H1 (cell line): ENCODE results near the gene TMUB1. TPM values are rescaled to one million over a fixed set of nuclear protein-coding genes. Genes with fewer than 3 reads are reported as not detected.

Experiments
- CTCF ChIA-PET: fragments of 300-600 bp; sonication (Branson Sonifier 250); formaldehyde crosslinking; loops from one replicate; lab custom pipeline; 2021; ENCODE audit not compliant: partially characterized antibody; lab: Charles Lee
- POLR2A ChIA-PET: fragments of 300-600 bp; sonication (Branson Sonifier 250); formaldehyde crosslinking; loops from one replicate; lab custom pipeline; 2021; ENCODE audit warnings: inconsistent platforms; ENCODE audit not compliant: partially characterized antibody; lab: Charles Lee
- DNase-seq, 2 experiments: peaks; one replicate each; pipeline versions ENCODE4 v3.0.0 to v3.0.0-alpha.2; 2010 to 2022; ENCODE audit warnings: low spot score in 2 of 2, low read depth in 1 of 2, mixed read lengths in 1 of 2
- FAIRE-seq: peaks from 2 replicates; lab custom pipeline; 2011; peaks lifted over from hg19 to GRCh38; lab: Jason Lieb, UNC
- H2AFZ ChIP-seq: 2 replicates; pipeline ENCODE4 v1.8.1; 2012; ENCODE audit warnings: low read length, inconsistent platforms
- H2AK5ac ChIP-seq: 2 replicates; pipeline ENCODE4 v1.6.1; 2013; ENCODE audit warnings: low read depth, low read length
- H2BK120ac ChIP-seq: replicated peaks from 2 replicates; pipeline ENCODE3; 2013; ENCODE audit warnings: low read depth, low read length, inconsistent platforms
- H2BK12ac ChIP-seq: 2 replicates; pipeline ENCODE4 v1.6.1; 2013; ENCODE audit warnings: low read depth, low read length
- H2BK15ac ChIP-seq: 2 replicates; pipeline ENCODE4 v1.6.1; 2013; ENCODE audit warnings: low read length
- H2BK20ac ChIP-seq: 2 replicates; pipeline ENCODE4 v1.6.1; 2013; ENCODE audit warnings: low read length
- H2BK5ac ChIP-seq: 2 replicates; pipeline ENCODE4 v1.6.1; 2013; ENCODE audit warnings: low read depth, low read length
- H3K14ac ChIP-seq: 2 replicates; pipeline ENCODE4 v1.6.1; 2013; ENCODE audit warnings: inconsistent platforms; ENCODE audit not compliant: insufficient read length
- H3K18ac ChIP-seq: 2 replicates; pipeline ENCODE4 v1.6.1; 2013; ENCODE audit warnings: low read length; ENCODE audit errors: extremely low read depth
- H3K23ac ChIP-seq: 2 replicates; pipeline ENCODE4 v1.6.1; 2013; ENCODE audit warnings: inconsistent platforms; ENCODE audit not compliant: insufficient read length
- H3K23me2 ChIP-seq: 2 replicates; pipeline ENCODE4 v1.6.1; 2013; ENCODE audit warnings: low read depth, low read length
- H3K27ac ChIP-seq: 2 replicates; pipeline ENCODE4 v1.6.1; 2011; ENCODE audit warnings: low read depth, low read length, inconsistent platforms
- H3K27me3 ChIP-seq, 4 experiments: replicated peaks in 1 of 4; 1 replicate in 1 of 4; 2 replicates in 3 of 4; pipeline versions ENCODE4 v1.6.1 to v1.8.1; 2011 to 2013; ENCODE audit warnings: low read length in 3 of 4, mild to moderate bottlenecking in 3 of 4, inconsistent platforms in 2 of 4, mixed read lengths in 2 of 4, moderate library complexity in 1 of 4; ENCODE audit not compliant: control insufficient read depth in 3 of 4, insufficient read depth in 3 of 4; ENCODE audit errors: extremely low read depth in 1 of 4
- H3K36me3 ChIP-seq, 4 experiments: 2 replicates each; pipeline versions ENCODE4 v1.6.1 to v1.8.1; 2011 to 2013; ENCODE audit warnings: mild to moderate bottlenecking in 4 of 4, low read length in 3 of 4, moderate library complexity in 2 of 4, control low read depth in 1 of 4, inconsistent platforms in 1 of 4; ENCODE audit not compliant: insufficient read depth in 4 of 4, control insufficient read depth in 2 of 4
- H3K4ac ChIP-seq: replicated peaks from 2 replicates; pipeline ENCODE3; 2013; ENCODE audit warnings: low read length, low read depth, mixed read lengths, inconsistent platforms; ENCODE audit not compliant: insufficient read length
- H3K4me1 ChIP-seq, 4 experiments: replicated peaks in 1 of 4; 1 replicate in 1 of 4; 2 replicates in 3 of 4; pipeline versions ENCODE4 v1.6.1 to v1.8.1; 2011 to 2013; ENCODE audit warnings: low read length in 3 of 4, inconsistent platforms in 2 of 4, mixed read lengths in 1 of 4; ENCODE audit not compliant: insufficient read depth in 4 of 4, control insufficient read depth in 3 of 4
- H3K4me2 ChIP-seq, 2 experiments: 2 replicates each; pipeline versions ENCODE4 v1.6.1 to v1.8.1; 2011 to 2013; ENCODE audit warnings: low read depth in 2 of 2, low read length in 2 of 2, control low read depth in 1 of 2, inconsistent platforms in 1 of 2, mild to moderate bottlenecking in 1 of 2; ENCODE audit not compliant: insufficient read depth in 1 of 2
- H3K4me3 ChIP-seq, 4 experiments: fragments of 200-600, 300-600 bp in 1 of 4; sonication (generic), shearing (Covaris generic), sonication (Bioruptor Twin) in 1 of 4; 2 replicates each; pipeline versions ENCODE4 v1.5.1 to v1.8.1; 2011 to 2016; ENCODE audit warnings: low read length in 4 of 4, low read depth in 3 of 4, control low read depth in 2 of 4, inconsistent platforms in 2 of 4, mild to moderate bottlenecking in 2 of 4, mixed read lengths in 1 of 4, moderate library complexity in 1 of 4; ENCODE audit not compliant: insufficient read depth in 2 of 4; ENCODE audit errors: extremely low read depth in 1 of 4
- H3K56ac ChIP-seq: replicated peaks from 2 replicates; pipeline ENCODE3; 2013; ENCODE audit warnings: low read depth, mild to moderate bottlenecking, mixed read lengths, low read length, inconsistent platforms; ENCODE audit not compliant: insufficient read length
- H3K79me1 ChIP-seq: 2 replicates; pipeline ENCODE4 v1.6.1; 2013; ENCODE audit warnings: low read depth, low read length, control low read depth
- H3K79me2 ChIP-seq, 2 experiments: 2 replicates each; pipeline versions ENCODE4 v1.6.1 to v1.8.1; 2012 to 2013; ENCODE audit warnings: low read length in 2 of 2, mild to moderate bottlenecking in 2 of 2, inconsistent platforms in 1 of 2; ENCODE audit not compliant: insufficient read depth in 2 of 2, control insufficient read depth in 1 of 2
- H3K9ac ChIP-seq, 4 experiments: replicated peaks in 1 of 4; 1 replicate in 1 of 4; 2 replicates in 3 of 4; pipeline versions ENCODE4 v1.6.1 to v1.8.1; 2011 to 2013; ENCODE audit warnings: low read depth in 3 of 4, low read length in 3 of 4, control low read depth in 2 of 4, mild to moderate bottlenecking in 2 of 4, moderate library complexity in 2 of 4, inconsistent platforms in 1 of 4; ENCODE audit errors: extremely low read depth in 1 of 4
- H3K9me3 ChIP-seq, 2 experiments: 2 replicates each; pipeline versions ENCODE4 v1.6.1 to v1.8.1; 2012 to 2013; ENCODE audit warnings: mild to moderate bottlenecking in 2 of 2, moderate library complexity in 2 of 2, control low read depth in 1 of 2, inconsistent platforms in 1 of 2, low read depth in 1 of 2, low read length in 1 of 2, mixed read lengths in 1 of 2; ENCODE audit not compliant: insufficient read depth in 2 of 2
- H4K20me1 ChIP-seq, 2 experiments: replicated peaks in 1 of 2; 2 replicates each; pipeline versions ENCODE3 to v1.8.1; 2011 to 2013; ENCODE audit warnings: inconsistent platforms in 2 of 2, low read length in 2 of 2, mild to moderate bottlenecking in 1 of 2; ENCODE audit not compliant: insufficient read depth in 2 of 2, control insufficient read depth in 1 of 2
- H4K5ac ChIP-seq: 2 replicates; pipeline ENCODE4 v1.6.1; 2013; ENCODE audit warnings: low read length, low read depth, mixed read lengths, inconsistent platforms; ENCODE audit not compliant: insufficient read length
- H4K8ac ChIP-seq: 2 replicates; pipeline ENCODE4 v1.8.0; 2013; ENCODE audit warnings: mild to moderate bottlenecking, moderate library complexity, low read length, inconsistent platforms; ENCODE audit not compliant: insufficient read depth; ENCODE audit errors: extremely low read depth
- H4K91ac ChIP-seq: replicated peaks from 2 replicates; pipeline ENCODE3; 2013; ENCODE audit warnings: low read length, mixed read lengths, inconsistent platforms; ENCODE audit not compliant: insufficient read length
- CREB1 ChIP-seq: IDR thresholded peaks from 2 replicates; pipeline ENCODE4 v1.6.1; 2012; ENCODE audit warnings: inconsistent platforms
- CTCF ChIP-seq, 3 experiments: IDR thresholded peaks; 1 replicate in 2 of 3; 2 replicates in 1 of 3; pipeline versions ENCODE4 v1.5.1 to v1.6.1; 2011; ENCODE audit warnings: low read length in 3 of 3, mild to moderate bottlenecking in 3 of 3, inconsistent platforms in 2 of 3, low read depth in 1 of 3, moderate library complexity in 1 of 3; ENCODE audit not compliant: insufficient read depth in 1 of 3; ENCODE audit errors: control extremely low read depth in 1 of 3
- EGR1 ChIP-seq: IDR thresholded peaks from 2 replicates; pipeline ENCODE4 v1.6.1; 2011; ENCODE audit warnings: low read depth, low read length, borderline replicate concordance
- GABPA ChIP-seq: IDR thresholded peaks from 2 replicates; pipeline ENCODE4 v1.6.1; 2011; ENCODE audit warnings: mild to moderate bottlenecking, low read length, moderate library complexity, borderline replicate concordance; ENCODE audit not compliant: insufficient read depth
- MAX ChIP-seq: IDR thresholded peaks from 2 replicates; pipeline ENCODE4 v1.6.1; 2012; ENCODE audit warnings: inconsistent platforms
- SIRT6 ChIP-seq: IDR thresholded peaks from one replicate; pipeline ENCODE4 v1.7.1; 2012; ENCODE audit warnings: low read length, inconsistent platforms
- SUZ12 ChIP-seq: fragments of 200-600 bp; sonication (generic); IDR thresholded peaks from 2 replicates; pipeline ENCODE4 v1.6.1; 2012; ENCODE audit warnings: mild to moderate bottlenecking, inconsistent platforms, low read length, moderate library complexity, mixed read lengths
- YY1 ChIP-seq: IDR thresholded peaks from 2 replicates; pipeline ENCODE4 v1.6.1; 2011; ENCODE audit warnings: low read depth, mild to moderate bottlenecking, low read length
- WGBS, 2 experiments: shearing (Covaris generic) in 1 of 2; methylation state at CpG; one replicate each; pipeline versions ENCODE4 v1.1.6 to v1.1.7; 2013 to 2015; ENCODE audit warnings: low lambda C conversion rate in 2 of 2, mixed read lengths in 2 of 2, inconsistent platforms in 1 of 2, low coverage in 1 of 2, missing lambda C conversion rate in 1 of 2; ENCODE audit not compliant: insufficient replicate concordance in 2 of 2, insufficient coverage in 1 of 2, insufficient read length in 1 of 2; ENCODE audit errors: extremely low coverage in 1 of 2, missing lambda C conversion rate in 1 of 2; 5-methylcytosine and 5-hydroxymethylcytosine counted together
- polyA plus RNA-seq, 7 experiments: library from polyadenylated mRNA; depleted of rRNA in 3 of 7; stranded (reverse) in 5 of 7; unstranded in 2 of 7; fragments of >200 nt in 5 of 7; fragments of 200-250 nt in 2 of 7; gene quantifications; 1 replicate in 5 of 7; 2 replicates in 1 of 7; 4 replicates in 1 of 7; pipeline versions ENCODE4 v1.2.1 to v1.2.3, GENCODE V29; 2011 to 2013; ENCODE audit warnings: missing spikeins in 2 of 7, mixed read lengths in 2 of 7
- total RNA-seq: library from RNA; stranded (reverse); fragmentation: NEBNext Ultra II Directional; extraction: Animal tissue kit (Norgen Biotek cat#: 25700); gene quantifications from 2 replicates; pipeline ENCODE4 v1.2.1, GENCODE V29; 2021

The TMUB1 gene
- total and polyA plus RNA-seq, 2 of the 8 experiments (the other 6 are each of a cell fraction or from before 2014, with no cell fraction given), result 41.4 to 56.2 TPM

GRCh38 chr7:151110941-151111645, 27.8 kb upstream of the TMUB1 start:
- H4K8ac ChIP-seq, result no peak overlapping the region
- no peak overlapping the region for H3K4me2 ChIP-seq
- no peak overlapping the region for H2BK5ac ChIP-seq
- H4K5ac ChIP-seq, result no peak overlapping the region
- no peak overlapping the region for H3K23ac ChIP-seq
- peak in 1 of 2 experiments; percentile 91 for DNase-seq
- H3K9me3 ChIP-seq, result no peaks in the 10 kb centered on the region
- no peak overlapping the region for H2BK120ac ChIP-seq
- H3K27me3 ChIP-seq, result peaks cover 0 to 11% (median 7%) of the 10 kb centered on the region in 4 experiments; a peak in 3 of 7 replicates
- no peak overlapping the region for H3K14ac ChIP-seq
- no peak overlapping the region for H3K9ac ChIP-seq
- no peak overlapping the region for H2AFZ ChIP-seq
- H4K20me1 ChIP-seq, result peaks cover 37 to 48% of the 10 kb centered on the region in 2 experiments
- H3K23me2 ChIP-seq, result peaks cover 7% of the 10 kb centered on the region
- no peaks in the 10 kb centered on the region for H3K36me3 ChIP-seq
- H3K79me2 ChIP-seq, result peaks cover 0 to 13% of the 10 kb centered on the region in 2 experiments; a peak in 2 of 4 replicates
- no peak overlapping the region for H3K4me3 ChIP-seq
- no peak overlapping the region for H3K56ac ChIP-seq
- H4K91ac ChIP-seq, result no peak overlapping the region
- FAIRE-seq, result peak; percentile 81
- H3K4me1 ChIP-seq, result peaks cover 0 to 21% (median 15%) of the 10 kb centered on the region in 4 experiments; a peak in 6 of 7 replicates
- H3K4ac ChIP-seq, result no peak overlapping the region
- H2BK15ac ChIP-seq, result no peak overlapping the region
- no peak overlapping the region for H2AK5ac ChIP-seq
- ChIA-PET POLR2A (interaction anchor here (0.6 to 4.3 kb wide), 10 partner anchors 10 to 97 kb away, joined by 3 to 26 read pairs (median 3); partner anchors contain the start of genes ABCB8, AGAP3 and TMUB1), CTCF (interaction anchor here (0.6 to 22.4 kb wide), 50 partner anchors 9 to 324 kb away, joined by 3 to 448 read pairs (median 4); partner anchors contain the start of genes ABCB8, AGAP3, ASIC3 and ATG9B)
- H2BK20ac ChIP-seq, result no peak overlapping the region
- H2BK12ac ChIP-seq, result no peak overlapping the region
- WGBS, 2 experiments, result 38% methylated on average over 14 of the region's 20 CpGs; no CpG with 5 or more reads in 1 of the 2 experiments
- H3K18ac ChIP-seq, result no peak overlapping the region; the same call in 1 of the 2 replicates
- no peak overlapping the region for H3K27ac ChIP-seq
- peaks cover 3% of the 10 kb centered on the region for H3K79me1 ChIP-seq
- no peak for TF ChIP-seq SIRT6
- peak in 2 of 3 experiments; percentile 95 to 96; a peak in 3 of 4 replicates for TF ChIP-seq CTCF (IDR thresholded peaks at IDR 0.05; ENCODE audit: control extremely low read depth in 1 of 3, insufficient read depth in 1 of 3, low read depth in 1 of 3, low read length in 3 of 3)
- peak; percentile 45; the same call in 1 of the 2 replicates for TF ChIP-seq MAX
- peak; percentile 25; the same call in 1 of the 2 replicates for TF ChIP-seq EGR1
- TF ChIP-seq YY1, result 0 out of 2 replicates have a peak, but pooled peaks have one; percentile 7
- TF ChIP-seq CREB1, result 0 out of 2 replicates have a peak, but pooled peaks have one; percentile 34
- TF ChIP-seq SUZ12, result no peak
- peak; percentile 77; the same call in 1 of the 2 replicates for TF ChIP-seq GABPA
